ENCODE measurements around the gene ACOXL. TPM values are rescaled to one million over a fixed set of nuclear protein-coding genes. Genes with fewer than 3 reads are reported as not detected.

Gene ACOXL
- total and polyA plus RNA-seq, 2 donors (not counting 3 experiments of a cell fraction or from before 2014, with no cell fraction given) = not detected

- TF ChIP-seq MYC (IDR thresholded peaks at IDR 0.05; ENCODE audit: low read depth, low read length) = no peak
- no peak for TF ChIP-seq CTCF (IDR thresholded peaks at IDR 0.05; ENCODE audit: extremely low read depth in 1 of 2, insufficient read depth in 1 of 2, low read depth in 1 of 2, low read length in 2 of 2)
- TF ChIP-seq GATA2 (IDR thresholded peaks at IDR 0.05; ENCODE audit: insufficient read depth, insufficient read length, low read depth, low read length) = no peak
- no peak overlapping the region for H3K4me2 ChIP-seq (ENCODE audit: insufficient read depth, low read length)
- H3K9me1 ChIP-seq (replicated peaks; ENCODE audit: control insufficient read depth, extremely low read depth, insufficient read depth, low read length) = no peaks in the 10 kb centered on the region
- no peaks in the 10 kb centered on the region for H3K36me3 ChIP-seq (ENCODE audit: control insufficient read depth in 2 of 2, extremely low read depth in 1 of 2, insufficient read depth in 2 of 2, low read length in 2 of 2)
- H3K9me3 ChIP-seq (replicated peaks; ENCODE audit: control insufficient read depth, insufficient read depth, low read length) = no peaks in the 10 kb centered on the region
- no peak overlapping the region for H2AFZ ChIP-seq (ENCODE audit: low read depth, low read length)
- H4K20me1 ChIP-seq (replicated peaks; ENCODE audit: control insufficient read depth, extremely low read depth, insufficient read depth, low read length) = no peaks in the 10 kb centered on the region
- no peak overlapping the region for H3K27ac ChIP-seq (ENCODE audit: insufficient read depth, low read depth, low read length)
- POLR2A ChIA-PET = no interaction called here
- no peak overlapping the region for H3K9ac ChIP-seq (replicated peaks; ENCODE audit: extremely low read depth, insufficient read depth, low read length)
- no TSS peak for BruUV-seq (replicated peaks)
- intact Hi-C loops (cut with micrococcal nuclease) = no loop called here
- dilution Hi-C loops (cut with MboI; ENCODE audit: extremely low pct_ligation_motif_present, low sequenced_read_pairs) = no loop called here
- FAIRE-seq = no peak
- H3K4me1 ChIP-seq (ENCODE audit: control insufficient read depth, extremely low read depth, insufficient read depth, low read length) = no peaks in the 10 kb centered on the region
- peaks cover 5 to 7% of the 10 kb centered on the region in 2 experiments for H3K27me3 ChIP-seq (ENCODE audit: control insufficient read depth in 2 of 2, insufficient read depth in 2 of 2, low read length in 2 of 2)
- no peaks in the 10 kb centered on the region for H3K79me2 ChIP-seq (ENCODE audit: control insufficient read depth, insufficient read depth, low read length)
- no peak for DNase-seq (ENCODE audit: low read depth, low spot score)
- CTCF ChIA-PET = no interaction called here
- H3K4me3 ChIP-seq (replicated peaks in 1 of 3; ENCODE audit: insufficient read depth in 1 of 3, low read depth in 1 of 3, low read length in 3 of 3) = no peak overlapping the region
These were observed 132.4 kb downstream of the ACOXL start for GRCh38 chr2:110864731-110865130.

GRCh38 chr2:110865188-110865587, 132.8 kb downstream of the ACOXL start:
- no peak overlapping the region for H2AFZ ChIP-seq (ENCODE audit: low read depth, low read length)
- H3K9me1 ChIP-seq (replicated peaks; ENCODE audit: control insufficient read depth, extremely low read depth, insufficient read depth, low read length) = no peaks in the 10 kb centered on the region
- ChIA-PET POLR2A (no interaction called here), CTCF (no interaction called here)
- no peaks in the 10 kb centered on the region for H3K36me3 ChIP-seq (ENCODE audit: control insufficient read depth in 2 of 2, extremely low read depth in 1 of 2, insufficient read depth in 2 of 2, low read length in 2 of 2)
- no peak overlapping the region for H3K27ac ChIP-seq (ENCODE audit: insufficient read depth, low read depth, low read length)
- dilution Hi-C loops (cut with MboI; ENCODE audit: extremely low pct_ligation_motif_present, low sequenced_read_pairs) (no loop called here), intact Hi-C loops (cut with micrococcal nuclease) (no loop called here)
- no peak overlapping the region for H3K9ac ChIP-seq (replicated peaks; ENCODE audit: extremely low read depth, insufficient read depth, low read length)
- no peak overlapping the region for H3K4me2 ChIP-seq (ENCODE audit: insufficient read depth, low read length)
- H3K4me1 ChIP-seq (ENCODE audit: control insufficient read depth, extremely low read depth, insufficient read depth, low read length) = no peaks in the 10 kb centered on the region
- DNase-seq (ENCODE audit: low read depth, low spot score) = no peak
- H3K9me3 ChIP-seq (replicated peaks; ENCODE audit: control insufficient read depth, insufficient read depth, low read length) = no peaks in the 10 kb centered on the region
- H3K79me2 ChIP-seq (ENCODE audit: control insufficient read depth, insufficient read depth, low read length) = no peaks in the 10 kb centered on the region
- no peak overlapping the region for H3K4me3 ChIP-seq (replicated peaks in 1 of 3; ENCODE audit: insufficient read depth in 1 of 3, low read depth in 1 of 3, low read length in 3 of 3)
- BruUV-seq (replicated peaks) = no TSS peak
- FAIRE-seq = no peak
- peaks cover 3 to 6% of the 10 kb centered on the region in 2 experiments for H3K27me3 ChIP-seq (ENCODE audit: control insufficient read depth in 2 of 2, insufficient read depth in 2 of 2, low read length in 2 of 2)
- TF ChIP-seq JUN (IDR thresholded peaks at IDR 0.05; ENCODE audit: borderline replicate concordance, insufficient read depth, insufficient read length, low read depth) = peak; percentile 18
- TF ChIP-seq CTCF (IDR thresholded peaks at IDR 0.05; ENCODE audit: extremely low read depth in 1 of 2, insufficient read depth in 1 of 2, low read depth in 1 of 2, low read length in 2 of 2) = no peak
- H4K20me1 ChIP-seq (replicated peaks; ENCODE audit: control insufficient read depth, extremely low read depth, insufficient read depth, low read length) = no peaks in the 10 kb centered on the region
